MV-4-11 (cell line): Measurements from ENCODE around the gene FGF2.
"Not testable (repeated sequence)": the region's sequence is repeated elsewhere in the genome, so short reads cannot be mapped to it uniquely, and the experiment has no call there.

Experiments
- DNase-seq: peaks from one replicate; lab custom pipeline; 2025; lab: John Stamatoyannopoulos, UW

The FGF2 gene

DNA sequence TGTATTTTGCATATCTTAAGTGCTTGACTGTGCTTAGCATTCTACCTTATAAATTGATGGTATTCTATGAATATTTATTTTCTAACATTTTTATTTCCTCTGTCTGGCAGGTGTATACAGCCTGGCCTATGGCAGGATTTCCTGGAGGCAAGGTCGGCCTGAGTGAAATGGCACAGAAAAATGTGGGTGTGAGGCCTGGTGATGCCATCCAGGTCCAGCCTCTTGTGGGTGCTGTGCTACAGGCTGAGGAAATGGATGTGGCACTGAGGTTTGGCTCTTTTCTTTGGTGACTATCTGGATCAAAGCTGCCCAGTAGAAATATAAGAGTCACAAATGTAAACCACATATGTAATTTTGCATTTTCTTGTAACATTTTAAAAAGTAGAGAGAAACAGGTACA is 102.3 kb downstream of the FGF2 start:
- no peak for DNase-seq

GRCh38 chr4:122930862-122931261 is 104.2 kb downstream of the FGF2 start:
- no peak for DNase-seq

DNA sequence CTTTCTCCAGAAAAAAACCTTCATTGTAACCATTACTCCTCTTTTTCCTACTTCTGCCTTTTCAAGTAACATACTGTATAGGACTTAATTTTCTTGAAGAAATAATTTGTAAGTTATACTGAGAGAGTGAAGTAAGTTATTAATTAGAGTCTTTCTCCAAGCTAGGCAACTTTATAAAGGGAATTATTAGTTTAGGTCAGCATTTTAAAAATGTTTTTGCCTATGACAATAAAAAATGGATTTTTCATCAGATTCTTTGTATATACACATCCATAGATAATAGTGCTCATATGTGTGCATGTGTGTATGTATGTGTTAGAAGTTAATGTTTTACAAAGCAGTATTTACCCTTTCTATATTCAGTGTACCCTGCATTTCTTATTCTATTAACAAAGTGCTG is 106.1 kb downstream of the FGF2 start:
- DNase-seq = no peak

DNA sequence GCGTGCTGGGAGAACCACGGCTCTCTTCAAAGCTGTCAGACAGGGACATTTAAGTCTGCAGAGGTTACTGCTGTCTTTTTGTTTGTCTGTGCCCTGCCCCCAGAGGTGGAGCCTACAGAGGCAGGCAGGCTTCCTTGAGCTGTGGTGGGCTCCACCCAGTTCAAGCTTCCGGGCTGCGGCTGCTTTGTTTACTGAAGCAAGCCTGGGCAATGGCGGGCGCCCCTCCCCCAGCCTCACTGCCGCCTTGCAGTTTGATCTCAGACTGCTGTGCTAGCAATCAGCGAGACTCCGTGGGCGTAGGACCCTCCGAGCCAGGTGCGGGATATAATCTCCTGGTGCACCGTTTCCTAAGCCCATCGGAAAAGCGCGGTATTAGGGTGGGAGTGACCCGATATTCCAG is 118.5 kb downstream of the FGF2 start:
- DNase-seq = not testable (repeated sequence)

- no peak for DNase-seq
Measured at GRCh38 chr4:122946142-122946541, 119.5 kb downstream of the FGF2 start.
